ENCODE measurements around the gene ESYT3. TPM values are rescaled to one million over a fixed set of nuclear protein-coding genes. Genes with fewer than 3 reads are reported as not detected.
A peak's percentile ranks its signal among the peaks of the same experiment; 100 is the strongest.

ESYT3 gene
- total and polyA plus RNA-seq, 2 experiments from 2014 or later, result 3.5 to 8.2 TPM

DNA sequence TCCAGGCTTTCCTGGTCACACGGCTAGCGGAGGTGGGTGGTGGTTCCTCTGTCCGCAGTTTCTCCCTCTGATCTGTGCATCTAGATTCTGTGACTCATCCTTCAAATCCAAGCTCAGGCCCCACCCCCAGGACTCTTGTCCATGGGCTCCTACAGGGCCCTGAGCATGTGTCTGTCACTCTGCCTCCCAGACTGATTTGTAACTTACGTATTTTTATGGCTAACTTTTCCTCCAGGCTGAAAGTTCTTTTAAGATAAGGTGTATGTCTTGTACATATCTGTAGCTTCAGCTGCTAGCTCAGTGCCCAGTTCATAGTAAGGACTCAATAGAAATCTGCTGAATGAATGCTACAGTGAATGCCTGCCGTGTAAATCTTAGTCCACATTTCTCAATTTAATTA is 8.0 kb downstream of the ESYT3 start:
- Histone ChIP-seq H4K20me1 (replicated peaks; ENCODE audit: insufficient read depth) (0 out of 2 replicates have a peak, but pooled peaks cover 2% of the 10 kb centered on the region), H2AFZ (no peak overlapping the region), H3K4me2 (no peak overlapping the region), H3F3A (replicated peaks; ENCODE audit: low read depth) (no peaks in the 10 kb centered on the region), H3K9me2 (ENCODE audit: insufficient read depth) (no peaks in the 10 kb centered on the region), H3K4me3 (no peak overlapping the region), H3K27me3 (ENCODE audit: insufficient read depth) (no peaks in the 10 kb centered on the region), H3K27ac (ENCODE audit: low read depth) (no peak overlapping the region), H3K4me1 (ENCODE audit: insufficient read depth) (no peaks in the 10 kb centered on the region; the same call in 1 of the 2 replicates), H3K79me2 (replicated peaks; ENCODE audit: insufficient read depth) (no peaks in the 10 kb centered on the region), H3K36me3 (ENCODE audit: insufficient read depth) (no peaks in the 10 kb centered on the region)
- Mint-ChIP-seq H3K27me3 (ENCODE audit: insufficient read depth, low read depth, poor library complexity) (peaks cover 6% of the 10 kb centered on the region), H3K36me3 (ENCODE audit: low read depth) (no peaks in the 10 kb centered on the region), H3K4me1 (peaks cover 12% of the 10 kb centered on the region), H3K27ac (no peak overlapping the region), H3K9me3 (no peaks in the 10 kb centered on the region), H3K4me3 (no peak overlapping the region)
- peak; percentile 40 for ATAC-seq
- DNase-seq (ENCODE audit: low spot score), result no peak
- TF ChIP-seq CREB1 (CRISPR knock-in tag; IDR thresholded peaks at IDR 0.05; ENCODE audit: low read depth) (no peak), NANOG (IDR thresholded peaks at IDR 0.05; ENCODE audit: borderline replicate concordance) (no peak), ZNF114 (CRISPR knock-in tag; IDR thresholded peaks at IDR 0.05) (no peak), JUNB (IDR thresholded peaks at IDR 0.05; ENCODE audit: unreplicated experiment) (no peak), ZNF331 (CRISPR knock-in tag; IDR thresholded peaks at IDR 0.05; ENCODE audit: low read depth) (no peak), STAT1 (IDR thresholded peaks at IDR 0.05; ENCODE audit: unreplicated experiment) (no peak), EZH2phosphoT487 (IDR thresholded peaks at IDR 0.05; ENCODE audit: unreplicated experiment) (no peak), EZH2 (IDR thresholded peaks at IDR 0.05; ENCODE audit: low read depth, unreplicated experiment) (no peak)
- TF ChIP-seq, protein P1, sequence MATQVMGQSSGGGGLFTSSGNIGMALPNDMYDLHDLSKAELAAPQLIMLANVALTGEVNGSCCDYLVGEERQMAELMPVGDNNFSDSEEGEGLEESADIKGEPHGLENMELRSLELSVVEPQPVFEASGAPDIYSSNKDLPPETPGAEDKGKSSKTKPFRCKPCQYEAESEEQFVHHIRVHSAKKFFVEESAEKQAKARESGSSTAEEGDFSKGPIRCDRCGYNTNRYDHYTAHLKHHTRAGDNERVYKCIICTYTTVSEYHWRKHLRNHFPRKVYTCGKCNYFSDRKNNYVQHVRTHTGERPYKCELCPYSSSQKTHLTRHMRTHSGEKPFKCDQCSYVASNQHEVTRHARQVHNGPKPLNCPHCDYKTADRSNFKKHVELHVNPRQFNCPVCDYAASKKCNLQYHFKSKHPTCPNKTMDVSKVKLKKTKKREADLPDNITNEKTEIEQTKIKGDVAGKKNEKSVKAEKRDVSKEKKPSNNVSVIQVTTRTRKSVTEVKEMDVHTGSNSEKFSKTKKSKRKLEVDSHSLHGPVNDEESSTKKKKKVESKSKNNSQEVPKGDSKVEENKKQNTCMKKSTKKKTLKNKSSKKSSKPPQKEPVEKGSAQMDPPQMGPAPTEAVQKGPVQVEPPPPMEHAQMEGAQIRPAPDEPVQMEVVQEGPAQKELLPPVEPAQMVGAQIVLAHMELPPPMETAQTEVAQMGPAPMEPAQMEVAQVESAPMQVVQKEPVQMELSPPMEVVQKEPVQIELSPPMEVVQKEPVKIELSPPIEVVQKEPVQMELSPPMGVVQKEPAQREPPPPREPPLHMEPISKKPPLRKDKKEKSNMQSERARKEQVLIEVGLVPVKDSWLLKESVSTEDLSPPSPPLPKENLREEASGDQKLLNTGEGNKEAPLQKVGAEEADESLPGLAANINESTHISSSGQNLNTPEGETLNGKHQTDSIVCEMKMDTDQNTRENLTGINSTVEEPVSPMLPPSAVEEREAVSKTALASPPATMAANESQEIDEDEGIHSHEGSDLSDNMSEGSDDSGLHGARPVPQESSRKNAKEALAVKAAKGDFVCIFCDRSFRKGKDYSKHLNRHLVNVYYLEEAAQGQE (IDR thresholded peaks at IDR 0.05; ENCODE audit: unreplicated experiment), result no peak
- TF ChIP-seq, protein P2, sequence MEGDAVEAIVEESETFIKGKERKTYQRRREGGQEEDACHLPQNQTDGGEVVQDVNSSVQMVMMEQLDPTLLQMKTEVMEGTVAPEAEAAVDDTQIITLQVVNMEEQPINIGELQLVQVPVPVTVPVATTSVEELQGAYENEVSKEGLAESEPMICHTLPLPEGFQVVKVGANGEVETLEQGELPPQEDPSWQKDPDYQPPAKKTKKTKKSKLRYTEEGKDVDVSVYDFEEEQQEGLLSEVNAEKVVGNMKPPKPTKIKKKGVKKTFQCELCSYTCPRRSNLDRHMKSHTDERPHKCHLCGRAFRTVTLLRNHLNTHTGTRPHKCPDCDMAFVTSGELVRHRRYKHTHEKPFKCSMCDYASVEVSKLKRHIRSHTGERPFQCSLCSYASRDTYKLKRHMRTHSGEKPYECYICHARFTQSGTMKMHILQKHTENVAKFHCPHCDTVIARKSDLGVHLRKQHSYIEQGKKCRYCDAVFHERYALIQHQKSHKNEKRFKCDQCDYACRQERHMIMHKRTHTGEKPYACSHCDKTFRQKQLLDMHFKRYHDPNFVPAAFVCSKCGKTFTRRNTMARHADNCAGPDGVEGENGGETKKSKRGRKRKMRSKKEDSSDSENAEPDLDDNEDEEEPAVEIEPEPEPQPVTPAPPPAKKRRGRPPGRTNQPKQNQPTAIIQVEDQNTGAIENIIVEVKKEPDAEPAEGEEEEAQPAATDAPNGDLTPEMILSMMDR (conservative IDR thresholded peaks at IDR 0.05; ENCODE audit: low read depth in 2 of 2), result no peak
- TF ChIP-seq, protein P3, sequence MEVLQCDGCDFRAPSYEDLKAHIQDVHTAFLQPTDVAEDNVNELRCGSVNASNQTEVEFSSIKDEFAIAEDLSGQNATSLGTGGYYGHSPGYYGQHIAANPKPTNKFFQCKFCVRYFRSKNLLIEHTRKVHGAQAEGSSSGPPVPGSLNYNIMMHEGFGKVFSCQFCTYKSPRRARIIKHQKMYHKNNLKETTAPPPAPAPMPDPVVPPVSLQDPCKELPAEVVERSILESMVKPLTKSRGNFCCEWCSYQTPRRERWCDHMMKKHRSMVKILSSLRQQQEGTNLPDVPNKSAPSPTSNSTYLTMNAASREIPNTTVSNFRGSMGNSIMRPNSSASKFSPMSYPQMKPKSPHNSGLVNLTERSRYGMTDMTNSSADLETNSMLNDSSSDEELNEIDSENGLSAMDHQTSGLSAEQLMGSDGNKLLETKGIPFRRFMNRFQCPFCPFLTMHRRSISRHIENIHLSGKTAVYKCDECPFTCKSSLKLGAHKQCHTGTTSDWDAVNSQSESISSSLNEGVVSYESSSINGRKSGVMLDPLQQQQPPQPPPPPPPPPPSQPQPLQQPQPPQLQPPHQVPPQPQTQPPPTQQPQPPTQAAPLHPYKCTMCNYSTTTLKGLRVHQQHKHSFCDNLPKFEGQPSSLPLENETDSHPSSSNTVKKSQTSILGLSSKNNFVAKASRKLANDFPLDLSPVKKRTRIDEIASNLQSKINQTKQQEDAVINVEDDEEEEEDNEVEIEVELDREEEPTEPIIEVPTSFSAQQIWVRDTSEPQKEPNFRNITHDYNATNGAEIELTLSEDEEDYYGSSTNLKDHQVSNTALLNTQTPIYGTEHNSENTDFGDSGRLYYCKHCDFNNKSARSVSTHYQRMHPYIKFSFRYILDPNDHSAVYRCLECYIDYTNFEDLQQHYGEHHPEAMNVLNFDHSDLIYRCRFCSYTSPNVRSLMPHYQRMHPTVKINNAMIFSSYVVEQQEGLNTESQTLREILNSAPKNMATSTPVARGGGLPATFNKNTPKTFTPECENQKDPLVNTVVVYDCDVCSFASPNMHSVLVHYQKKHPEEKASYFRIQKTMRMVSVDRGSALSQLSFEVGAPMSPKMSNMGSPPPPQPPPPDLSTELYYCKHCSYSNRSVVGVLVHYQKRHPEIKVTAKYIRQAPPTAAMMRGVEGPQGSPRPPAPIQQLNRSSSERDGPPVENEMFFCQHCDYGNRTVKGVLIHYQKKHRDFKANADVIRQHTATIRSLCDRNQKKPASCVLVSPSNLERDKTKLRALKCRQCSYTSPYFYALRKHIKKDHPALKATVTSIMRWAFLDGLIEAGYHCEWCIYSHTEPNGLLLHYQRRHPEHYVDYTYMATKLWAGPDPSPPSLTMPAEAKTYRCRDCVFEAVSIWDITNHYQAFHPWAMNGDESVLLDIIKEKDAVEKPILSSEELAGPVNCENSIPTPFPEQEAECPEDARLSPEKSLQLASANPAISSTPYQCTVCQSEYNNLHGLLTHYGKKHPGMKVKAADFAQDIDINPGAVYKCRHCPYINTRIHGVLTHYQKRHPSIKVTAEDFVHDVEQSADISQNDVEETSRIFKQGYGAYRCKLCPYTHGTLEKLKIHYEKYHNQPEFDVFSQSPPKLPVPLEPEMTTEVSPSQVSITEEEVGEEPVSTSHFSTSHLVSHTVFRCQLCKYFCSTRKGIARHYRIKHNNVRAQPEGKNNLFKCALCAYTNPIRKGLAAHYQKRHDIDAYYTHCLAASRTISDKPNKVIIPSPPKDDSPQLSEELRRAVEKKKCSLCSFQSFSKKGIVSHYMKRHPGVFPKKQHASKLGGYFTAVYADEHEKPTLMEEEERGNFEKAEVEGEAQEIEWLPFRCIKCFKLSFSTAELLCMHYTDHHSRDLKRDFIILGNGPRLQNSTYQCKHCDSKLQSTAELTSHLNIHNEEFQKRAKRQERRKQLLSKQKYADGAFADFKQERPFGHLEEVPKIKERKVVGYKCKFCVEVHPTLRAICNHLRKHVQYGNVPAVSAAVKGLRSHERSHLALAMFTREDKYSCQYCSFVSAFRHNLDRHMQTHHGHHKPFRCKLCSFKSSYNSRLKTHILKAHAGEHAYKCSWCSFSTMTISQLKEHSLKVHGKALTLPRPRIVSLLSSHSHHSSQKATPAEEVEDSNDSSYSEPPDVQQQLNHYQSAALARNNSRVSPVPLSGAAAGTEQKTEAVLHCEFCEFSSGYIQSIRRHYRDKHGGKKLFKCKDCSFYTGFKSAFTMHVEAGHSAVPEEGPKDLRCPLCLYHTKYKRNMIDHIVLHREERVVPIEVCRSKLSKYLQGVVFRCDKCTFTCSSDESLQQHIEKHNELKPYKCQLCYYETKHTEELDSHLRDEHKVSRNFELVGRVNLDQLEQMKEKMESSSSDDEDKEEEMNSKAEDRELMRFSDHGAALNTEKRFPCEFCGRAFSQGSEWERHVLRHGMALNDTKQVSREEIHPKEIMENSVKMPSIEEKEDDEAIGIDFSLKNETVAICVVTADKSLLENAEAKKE (CRISPR knock-in tag; IDR thresholded peaks at IDR 0.05), result no peak
- TF ChIP-seq, protein P4, sequence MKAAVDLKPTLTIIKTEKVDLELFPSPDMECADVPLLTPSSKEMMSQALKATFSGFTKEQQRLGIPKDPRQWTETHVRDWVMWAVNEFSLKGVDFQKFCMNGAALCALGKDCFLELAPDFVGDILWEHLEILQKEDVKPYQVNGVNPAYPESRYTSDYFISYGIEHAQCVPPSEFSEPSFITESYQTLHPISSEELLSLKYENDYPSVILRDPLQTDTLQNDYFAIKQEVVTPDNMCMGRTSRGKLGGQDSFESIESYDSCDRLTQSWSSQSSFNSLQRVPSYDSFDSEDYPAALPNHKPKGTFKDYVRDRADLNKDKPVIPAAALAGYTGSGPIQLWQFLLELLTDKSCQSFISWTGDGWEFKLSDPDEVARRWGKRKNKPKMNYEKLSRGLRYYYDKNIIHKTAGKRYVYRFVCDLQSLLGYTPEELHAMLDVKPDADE (IDR thresholded peaks at IDR 0.05), result no peak
